Amniotic stem cell (primary cell): ENCODE measurements around the gene CMIP.

Experiments
- DNase-seq: peaks from one replicate; lab custom pipeline; 2025; lab: John Stamatoyannopoulos, UW

CMIP gene

GRCh38 chr16:81551151-81551808 is 106.7 kb downstream of the CMIP start:
- DNase-seq, result no peak

- DNase-seq, result no peak
Observed at GRCh38 chr16:81551821-81552304, 107.3 kb downstream of the CMIP start.

- no peak for DNase-seq
Observed at GRCh38 chr16:81552743-81553079, 108.1 kb downstream of the CMIP start.

GRCh38 chr16:81553080-81553813 is 108.6 kb downstream of the CMIP start:
- no peak for DNase-seq

- no peak for DNase-seq
Observed at GRCh38 chr16:81553814-81554675, 109.4 kb downstream of the CMIP start.

GRCh38 chr16:81554979-81555378 is 110.4 kb downstream of the CMIP start:
- no peak for DNase-seq

GRCh38 chr16:81555660-81556059 is 111.1 kb downstream of the CMIP start:
- DNase-seq, result no peak

- no peak for DNase-seq
Observed at GRCh38 chr16:81556715-81557284, 112.2 kb downstream of the CMIP start.

- no peak for DNase-seq
Observed at GRCh38 chr16:81558077-81558443, 113.5 kb downstream of the CMIP start.

GRCh38 chr16:81558444-81559175 is 114.0 kb downstream of the CMIP start:
- DNase-seq, result no peak

GRCh38 chr16:81560979-81561657 is 116.5 kb downstream of the CMIP start:
- DNase-seq, result no peak

GRCh38 chr16:81562174-81562849 is 117.7 kb downstream of the CMIP start:
- no peak for DNase-seq

- no peak for DNase-seq
Observed at GRCh38 chr16:81562926-81563325, 118.3 kb downstream of the CMIP start.

- no peak for DNase-seq
Observed at GRCh38 chr16:81564421-81564911, 119.9 kb downstream of the CMIP start.

GRCh38 chr16:81565321-81566028 is 120.9 kb downstream of the CMIP start:
- DNase-seq, result no peak

- no peak for DNase-seq
Observed at GRCh38 chr16:81566086-81567007, 121.7 kb downstream of the CMIP start.

- no peak for DNase-seq
Observed at GRCh38 chr16:81567087-81567486, 122.5 kb downstream of the CMIP start.

- peak; percentile 56 for DNase-seq
Observed at GRCh38 chr16:81567987-81568748, 123.6 kb downstream of the CMIP start.
